BJ (cell line): Measurements from ENCODE around the gene CDC7. TPM values are rescaled to one million over a fixed set of nuclear protein-coding genes. Genes with fewer than 3 reads are reported as not detected.

ENCODE experiments used
- CTCF ChIA-PET: fragments of 350-600 bp; formaldehyde crosslinking; extraction: SDS; loops from one replicate; lab custom pipeline; 2021; ENCODE audit warnings: antibody characterized with exemption, inconsistent platforms; lab: Yijun Ruan, JAX
- POLR2A ChIA-PET: fragments of 300-600 bp; sonication (Branson Sonifier 250); formaldehyde crosslinking; extraction: SDS; loops from one replicate; lab custom pipeline; 2021; ENCODE audit warnings: antibody characterized with exemption; lab: Charles Lee
- DNase-seq: peaks from one replicate; pipeline ENCODE4 v3.0.0-alpha.2; 2011; ENCODE audit warnings: low read depth
- H3K27me3 ChIP-seq: 2 replicates; pipeline ENCODE4 v1.6.0; 2011; ENCODE audit warnings: low read length; ENCODE audit not compliant: control insufficient read depth, insufficient read depth
- H3K36me3 ChIP-seq: 2 replicates; pipeline ENCODE4 v1.5.1; 2011; ENCODE audit warnings: low read length; ENCODE audit not compliant: control insufficient read depth, insufficient read depth
- H3K4me3 ChIP-seq: 2 replicates; pipeline ENCODE4 v1.5.1; 2011; ENCODE audit warnings: low read depth, mild to moderate bottlenecking, control low read depth, low read length
- polyA plus RNA-seq: library from polyadenylated mRNA; depleted of rRNA; stranded (reverse); fragments of >200 nt; gene quantifications from 2 replicates; pipeline ENCODE4 v1.2.3, GENCODE V29; 2011
- TF ChIP-seq, protein P1 (sequence below): IDR thresholded peaks from 2 replicates; pipeline ENCODE4 v1.5.1; 2011; ENCODE audit warnings: low read depth, mild to moderate bottlenecking, control low read depth, inconsistent platforms, low read length, moderate library complexity; ENCODE audit not compliant: insufficient read depth

The CDC7 gene
- polyA plus RNA-seq, 1 experiment = 2.6 TPM

DNA sequence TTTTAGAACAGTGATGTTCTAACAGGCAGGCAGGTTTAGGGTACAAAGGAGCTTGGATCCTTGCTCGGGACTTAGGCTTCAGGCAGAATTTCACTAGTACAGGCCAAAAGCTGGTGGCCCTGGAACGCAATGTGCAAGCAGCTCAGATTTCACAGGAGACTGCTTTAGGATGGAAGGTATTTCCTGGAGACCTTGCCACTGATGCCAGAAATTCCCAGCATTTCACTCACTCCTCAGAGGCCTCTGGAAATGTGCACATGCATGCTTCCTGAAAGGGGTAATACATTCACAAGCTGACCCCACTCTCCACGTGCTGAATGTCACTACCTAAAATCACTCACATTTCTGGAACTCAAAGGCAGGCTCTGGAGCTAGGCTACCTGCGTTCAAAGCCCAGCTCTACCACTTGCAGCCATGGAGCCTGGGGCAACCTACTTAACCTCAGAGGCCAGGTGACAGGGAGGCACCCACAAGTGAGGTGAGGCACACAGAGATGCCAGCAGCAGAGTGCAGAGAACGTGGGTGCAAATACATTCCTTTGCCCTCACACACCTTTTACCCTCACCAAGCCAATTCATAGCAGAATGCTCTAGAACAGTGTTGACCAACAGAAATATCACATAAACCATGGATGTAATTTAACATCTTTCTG is 56.5 kb downstream of the CDC7 start:
- ChIA-PET POLR2A (no interaction called here), CTCF (interaction anchor here (1.1 kb wide), 1 partner anchor 38 kb away, joined by 4 read pairs; no protein-coding TSS in a partner anchor)
- no peaks in the 10 kb centered on the region for H3K27me3 ChIP-seq
- TF ChIP-seq, protein P1, sequence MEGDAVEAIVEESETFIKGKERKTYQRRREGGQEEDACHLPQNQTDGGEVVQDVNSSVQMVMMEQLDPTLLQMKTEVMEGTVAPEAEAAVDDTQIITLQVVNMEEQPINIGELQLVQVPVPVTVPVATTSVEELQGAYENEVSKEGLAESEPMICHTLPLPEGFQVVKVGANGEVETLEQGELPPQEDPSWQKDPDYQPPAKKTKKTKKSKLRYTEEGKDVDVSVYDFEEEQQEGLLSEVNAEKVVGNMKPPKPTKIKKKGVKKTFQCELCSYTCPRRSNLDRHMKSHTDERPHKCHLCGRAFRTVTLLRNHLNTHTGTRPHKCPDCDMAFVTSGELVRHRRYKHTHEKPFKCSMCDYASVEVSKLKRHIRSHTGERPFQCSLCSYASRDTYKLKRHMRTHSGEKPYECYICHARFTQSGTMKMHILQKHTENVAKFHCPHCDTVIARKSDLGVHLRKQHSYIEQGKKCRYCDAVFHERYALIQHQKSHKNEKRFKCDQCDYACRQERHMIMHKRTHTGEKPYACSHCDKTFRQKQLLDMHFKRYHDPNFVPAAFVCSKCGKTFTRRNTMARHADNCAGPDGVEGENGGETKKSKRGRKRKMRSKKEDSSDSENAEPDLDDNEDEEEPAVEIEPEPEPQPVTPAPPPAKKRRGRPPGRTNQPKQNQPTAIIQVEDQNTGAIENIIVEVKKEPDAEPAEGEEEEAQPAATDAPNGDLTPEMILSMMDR = no peak
- no peak overlapping the region for H3K4me3 ChIP-seq
- no peaks in the 10 kb centered on the region for H3K36me3 ChIP-seq
- no peak for DNase-seq

DNA sequence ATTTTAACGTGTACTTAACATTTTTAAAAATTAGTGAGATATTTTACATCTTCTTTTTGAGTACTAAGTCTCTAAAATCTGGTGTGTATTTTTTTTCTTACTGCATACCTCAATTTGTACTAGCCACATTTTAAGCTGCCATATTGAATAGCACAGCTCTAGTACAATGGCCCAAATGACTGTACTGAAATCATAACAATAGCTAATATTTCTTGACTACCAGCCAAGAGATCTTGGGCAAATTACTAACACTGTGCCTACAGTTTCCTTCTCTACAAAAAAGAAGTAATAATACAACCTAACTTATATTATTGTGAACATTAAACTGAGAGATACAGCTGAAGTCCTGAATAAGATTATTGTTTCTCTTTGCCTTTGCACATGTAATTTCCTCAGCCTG is 57.2 kb downstream of the CDC7 start:
- Histone ChIP-seq H3K36me3 (no peaks in the 10 kb centered on the region), H3K27me3 (no peaks in the 10 kb centered on the region), H3K4me3 (no peak overlapping the region)
- DNase-seq = no peak
- ChIA-PET POLR2A (no interaction called here), CTCF (interaction anchor here (1.1 kb wide), 1 partner anchor 37 kb away, joined by 4 read pairs; no protein-coding TSS in a partner anchor)
- TF ChIP-seq, protein P1 = no peak

DNA sequence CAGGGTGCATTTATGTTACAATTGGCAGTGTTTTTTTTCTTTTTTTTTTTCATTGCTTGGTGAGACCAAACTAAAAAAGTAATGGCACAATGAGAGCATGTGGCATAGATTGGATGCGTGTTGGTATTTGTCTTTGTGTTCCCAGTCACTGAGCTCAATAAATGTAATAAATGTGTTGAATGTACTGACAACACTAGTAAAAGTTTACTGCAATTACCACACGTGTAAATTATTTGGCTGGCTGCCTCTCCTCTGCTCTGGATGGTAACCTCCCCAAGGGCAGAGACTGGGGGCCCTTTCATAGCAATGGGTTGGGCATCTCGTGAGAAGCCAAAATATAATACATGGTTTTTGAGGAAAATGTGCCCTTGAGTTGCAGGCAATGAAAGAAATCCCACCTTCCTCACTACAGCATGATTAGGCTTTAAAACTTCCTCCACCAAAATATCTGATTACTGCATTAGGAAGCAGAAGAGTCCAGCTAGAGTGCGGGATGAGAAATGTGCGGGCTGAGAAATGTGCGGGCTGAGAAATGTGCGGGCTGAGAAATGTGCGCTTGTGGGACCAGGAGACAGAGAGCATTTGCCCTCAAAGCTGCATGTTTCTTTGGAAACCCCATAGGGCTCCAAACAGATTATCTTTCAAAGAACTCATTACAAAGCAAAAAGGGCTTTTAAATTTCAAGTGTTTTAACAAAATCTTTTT is 58.5 kb downstream of the CDC7 start:
- TF ChIP-seq, protein P1 = no peak
- H3K27me3 ChIP-seq = no peaks in the 10 kb centered on the region
- H3K36me3 ChIP-seq = no peaks in the 10 kb centered on the region
- ChIA-PET CTCF (no interaction called here), POLR2A (no interaction called here)
- H3K4me3 ChIP-seq = no peak overlapping the region
- DNase-seq = no peak

DNA sequence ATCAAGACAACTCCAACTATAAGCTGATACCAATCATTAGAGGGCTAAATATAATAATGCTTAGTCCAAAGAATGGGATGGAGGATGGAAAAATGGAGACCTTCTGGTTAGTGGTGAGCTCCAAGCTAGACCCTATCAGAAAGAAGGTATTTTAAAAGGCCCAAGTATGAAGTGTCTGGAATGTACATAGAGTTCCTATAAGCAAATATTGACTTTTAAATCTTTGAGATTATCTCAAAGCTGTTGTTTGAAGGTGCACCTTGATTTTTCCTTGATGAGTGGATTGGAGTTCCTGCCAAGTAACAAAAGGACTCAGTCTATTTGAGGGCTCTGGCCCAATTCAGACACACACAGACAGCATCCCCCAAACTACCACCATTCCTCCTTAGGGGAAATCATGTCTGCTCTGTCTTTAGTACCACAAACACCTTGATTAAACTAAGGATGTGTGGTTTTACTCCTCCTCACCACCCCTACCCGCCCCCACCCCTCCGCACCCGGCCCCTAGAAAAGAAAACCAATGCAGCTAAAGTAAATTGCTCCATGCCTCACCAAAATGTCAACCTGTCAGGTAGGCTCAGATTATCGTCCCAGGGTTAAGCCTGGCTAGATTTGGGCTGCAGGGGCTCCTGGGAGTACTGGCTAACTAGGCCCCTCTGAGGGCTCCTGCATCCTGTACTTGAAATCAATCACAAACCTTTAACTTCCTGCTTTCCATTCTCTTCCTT is 59.4 kb downstream of the CDC7 start:
- Histone ChIP-seq H3K27me3 (no peaks in the 10 kb centered on the region), H3K4me3 (no peak overlapping the region), H3K36me3 (no peaks in the 10 kb centered on the region)
- CTCF ChIA-PET = no interaction called here
- POLR2A ChIA-PET = no interaction called here
- DNase-seq = no peak
- TF ChIP-seq, protein P1 = no peak
